ENCODE measurements around the gene PTPRM.

PTPRM gene

GRCh38 chr18:8229040-8229439 is 661.9 kb downstream of the PTPRM start:
- DNase-seq (ENCODE audit: low read depth, low spot score), result no peak
- in situ Hi-C loops (cut with HindIII; ENCODE audit: low sequenced_read_pairs), result no loop called here
- no peak for TF ChIP-seq CTCF (IDR thresholded peaks at IDR 0.05; ENCODE audit: low read depth, low read length)
- H3K4me3 ChIP-seq (ENCODE audit: low read depth, low read length), result no peak overlapping the region

- DNase-seq (ENCODE audit: low read depth, low spot score), result no peak
- H3K4me3 ChIP-seq (ENCODE audit: low read depth, low read length), result no peak overlapping the region
- TF ChIP-seq CTCF (IDR thresholded peaks at IDR 0.05; ENCODE audit: low read depth, low read length), result no peak
- in situ Hi-C loops (cut with HindIII; ENCODE audit: low sequenced_read_pairs), result no loop called here
These were observed 662.7 kb downstream of the PTPRM start for GRCh38 chr18:8229787-8230186.

GRCh38 chr18:8231316-8231715 is 664.2 kb downstream of the PTPRM start:
- DNase-seq (ENCODE audit: low read depth, low spot score), result no peak
- H3K4me3 ChIP-seq (ENCODE audit: low read depth, low read length), result no peak overlapping the region
- in situ Hi-C loops (cut with HindIII; ENCODE audit: low sequenced_read_pairs), result no loop called here
- no peak for TF ChIP-seq CTCF (IDR thresholded peaks at IDR 0.05; ENCODE audit: low read depth, low read length)

GRCh38 chr18:8232791-8233190 is 665.7 kb downstream of the PTPRM start:
- H3K4me3 ChIP-seq (ENCODE audit: low read depth, low read length), result no peak overlapping the region
- no peak for TF ChIP-seq CTCF (IDR thresholded peaks at IDR 0.05; ENCODE audit: low read depth, low read length)
- DNase-seq (ENCODE audit: low read depth, low spot score), result no peak
- in situ Hi-C loops (cut with HindIII; ENCODE audit: low sequenced_read_pairs), result no loop called here

DNA sequence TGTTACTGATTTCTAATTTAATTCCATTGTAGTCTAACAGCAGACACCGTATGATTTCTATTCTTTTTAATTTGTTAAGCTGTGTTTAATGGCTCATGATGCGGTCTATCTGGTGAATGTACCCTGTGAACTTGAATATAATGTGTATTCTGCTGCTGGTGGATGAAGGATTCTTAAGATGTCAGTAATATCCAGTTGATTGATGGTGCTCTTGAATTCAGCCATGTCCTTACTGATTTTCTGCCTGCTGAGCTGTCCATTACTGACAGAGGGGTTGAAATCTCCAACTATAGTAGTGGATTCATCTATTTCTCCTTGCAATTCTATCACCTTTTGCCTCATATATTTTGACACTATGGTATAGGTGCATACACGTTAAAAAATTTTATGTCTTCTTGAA is 668.8 kb downstream of the PTPRM start:
- DNase-seq (ENCODE audit: low read depth, low spot score), result no peak
- in situ Hi-C loops (cut with HindIII; ENCODE audit: low sequenced_read_pairs), result no loop called here
- no peak for TF ChIP-seq CTCF (IDR thresholded peaks at IDR 0.05; ENCODE audit: low read depth, low read length)
- H3K4me3 ChIP-seq (ENCODE audit: low read depth, low read length), result no peak overlapping the region

- H3K4me3 ChIP-seq (ENCODE audit: low read depth, low read length), result no peak overlapping the region
- TF ChIP-seq CTCF (IDR thresholded peaks at IDR 0.05; ENCODE audit: low read depth, low read length), result no peak
- DNase-seq (ENCODE audit: low read depth, low spot score), result no peak
- in situ Hi-C loops (cut with HindIII; ENCODE audit: low sequenced_read_pairs), result no loop called here
These were observed 671.4 kb downstream of the PTPRM start for GRCh38 chr18:8238507-8238906.

DNA sequence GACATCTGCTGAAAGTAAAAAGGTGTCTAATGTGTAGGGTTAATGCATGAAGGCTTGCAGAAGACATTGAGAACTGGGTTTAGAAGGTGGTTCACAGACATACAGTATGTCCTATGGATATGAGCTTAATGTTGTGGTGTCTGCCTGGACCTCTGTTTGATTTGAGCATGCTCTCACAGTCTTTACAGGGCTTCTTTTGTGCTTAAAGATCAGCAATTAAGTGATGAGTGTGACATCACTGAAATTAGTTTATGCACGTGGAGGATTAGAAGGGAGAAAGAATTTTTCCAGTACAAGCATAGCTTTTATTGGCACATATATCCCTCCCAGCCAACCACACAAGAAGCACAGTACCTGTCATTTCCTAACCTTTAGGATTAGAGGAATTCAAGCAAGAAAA is 674.6 kb downstream of the PTPRM start:
- no peak for TF ChIP-seq CTCF (IDR thresholded peaks at IDR 0.05; ENCODE audit: low read depth, low read length)
- no peak overlapping the region for H3K4me3 ChIP-seq (ENCODE audit: low read depth, low read length)
- no peak for DNase-seq (ENCODE audit: low read depth, low spot score)
- in situ Hi-C loops (cut with HindIII; ENCODE audit: low sequenced_read_pairs), result no loop called here
